Right lobe of liver (tissue), 6 donors: ENCODE measurements around the gene CEACAM20. TPM values are rescaled to one million over a fixed set of nuclear protein-coding genes. Genes with fewer than 3 reads are reported as not detected.

Experiments
- ATAC-seq, 4 donors: fragments of 200-7000 bp; cut with Tn5 transposase; one replicate each; pipeline ENCODE4 v1.9.1; 2020; ENCODE audit warnings: mild to moderate bottlenecking in 4 of 4, moderate library complexity in 4 of 4
- DNase-seq, 3 donors: peaks; one replicate each; pipeline ENCODE4 v3.0.0-alpha.2; 2020
- H3K27ac ChIP-seq, 3 donors: fragments of 200-600 bp; one replicate each; pipeline ENCODE4 v1.8.0; 2022
- H3K27me3 ChIP-seq, 2 donors: fragments of 200-600 bp; one replicate each; pipeline ENCODE4 v1.8.0; 2022
- H3K36me3 ChIP-seq, 4 donors: fragments of 200-600 bp; sonication (generic) in 1 of 4; one replicate each; pipeline versions ENCODE4 v1.5.1 to v1.8.0; 2017 to 2022; ENCODE audit warnings: control low read depth in 1 of 4
- H3K4me1 ChIP-seq, 4 donors: fragments of 200-600 bp; sonication (generic) in 1 of 4; one replicate each; pipeline versions ENCODE4 v1.5.1 to v1.8.0; 2017 to 2022; ENCODE audit warnings: control low read depth in 1 of 4
- H3K4me3 ChIP-seq, 3 donors: fragments of 200-600 bp; one replicate each; pipeline ENCODE4 v1.8.0; 2022
- H3K9me3 ChIP-seq, 4 donors: fragments of 200-600 bp; sonication (generic) in 1 of 4; one replicate each; pipeline versions ENCODE4 v1.5.1 to v1.8.0; 2017 to 2022; ENCODE audit warnings: control low read depth in 1 of 4
- CTCF ChIP-seq, 4 donors: fragments of 200-600 bp in 3 of 4; fragments of 450-650 bp in 1 of 4; IDR thresholded peaks; one replicate each; pipeline versions ENCODE4 v1.5.1 to v1.8.0; 2016 to 2022; ENCODE audit warnings: antibody characterized with exemption in 4 of 4, mild to moderate bottlenecking in 2 of 4
- POLR2A ChIP-seq: fragments of 450-650 bp; IDR thresholded peaks from one replicate; pipeline ENCODE4 v1.6.1; 2017; ENCODE audit warnings: antibody characterized with exemption, mild to moderate bottlenecking
- WGBS: methylation state at CpG from one replicate; pipeline ENCODE4 v1.1.6; 2018; ENCODE audit warnings: low coverage, low lambda C conversion rate; ENCODE audit not compliant: insufficient coverage; ENCODE audit errors: missing lambda C conversion rate; 5-methylcytosine and 5-hydroxymethylcytosine counted together
- intact Hi-C, 2 donors: fragments of 100-400 bp; cut with DNase I; formaldehyde crosslinking; loops; one replicate each; pipeline versions ENCODE4 v1.11.2 to v1.14.1; 2022
- total RNA-seq, 6 experiments: library from RNA; depleted of rRNA in 2 of 6; stranded (reverse); fragments of >200 nt in 2 of 6; fragmentation: NEBNext Ultra II Directional in 3 of 6; extraction: Animal tissue kit (Norgen Biotek cat#: 25700) in 3 of 6; gene quantifications; one replicate each; pipeline versions ENCODE4 v1.1.0 to v1.2.4, GENCODE V29; 2016 to 2023
- donor health status: DM: no; HTN: yes; CAD: no.
- donor health status: DM: no; HTN: no; CAD: no.
- donor health status: DM: no; HTN: no; CAD: no.
- donor health status: DM: no; HTN: yes; CAD: no.
- donor health status: DM: no; HTN: yes; CAD: no.

Gene CEACAM20
- total RNA-seq, 6 experiments from 2014 or later, result 0.14 to 0.31 (median 0.16) TPM; not detected in 3

GRCh38 chr19:44521370-44521769 is 8.1 kb downstream of the CEACAM20 start:
- ATAC-seq, result no peak
- intact Hi-C loops, result no loop called here

GRCh38 chr19:44517146-44517545 is 12.3 kb downstream of the CEACAM20 start:
- 62% methylated on average over 5 of the region's 7 CpGs for WGBS
- H3K4me1 ChIP-seq, result no peaks in the 10 kb centered on the region
- H3K4me3 ChIP-seq, result no peak overlapping the region
- TF ChIP-seq POLR2A, result no peak
- no peak for TF ChIP-seq CTCF (IDR thresholded peaks at IDR 0.05)
- H3K27ac ChIP-seq, result no peak overlapping the region
- DNase-seq, result no peak
- H3K36me3 ChIP-seq, result no peaks in the 10 kb centered on the region
- no peak for ATAC-seq
- H3K27me3 ChIP-seq, result no peaks in the 10 kb centered on the region
- H3K9me3 ChIP-seq, result no peaks in the 10 kb centered on the region
- intact Hi-C loops, result no loop called here

More at GRCh38 chr19:44521370-44521769, 8.1 kb downstream of the CEACAM20 start:
- 64% methylated on average over 2 of the region's 2 CpGs for whole genome bisulfite sequencing
- DNase-seq, result no peak
- Histone ChIP-seq H3K36me3 (no peaks in the 10 kb centered on the region), H3K27ac (no peak overlapping the region), H3K27me3 (no peaks in the 10 kb centered on the region), H3K4me1 (no peaks in the 10 kb centered on the region), H3K9me3 (no peaks in the 10 kb centered on the region), H3K4me3 (no peak overlapping the region)
- no peak for TF ChIP-seq POLR2A
- no peak for TF ChIP-seq CTCF (IDR thresholded peaks at IDR 0.05)

- Histone ChIP-seq H3K4me1 (no peaks in the 10 kb centered on the region), H3K4me3 (no peak overlapping the region), H3K36me3 (no peaks in the 10 kb centered on the region), H3K27ac (no peak overlapping the region), H3K9me3 (no peaks in the 10 kb centered on the region), H3K27me3 (no peaks in the 10 kb centered on the region)
- no peak for TF ChIP-seq CTCF (IDR thresholded peaks at IDR 0.05)
- no peak for TF ChIP-seq POLR2A
- no CpG with 5 or more reads among the region's 1 CpG for WGBS
- intact Hi-C loops, result no loop called here
- no peak for ATAC-seq
- DNase-seq, result no peak
Measured at GRCh38 chr19:44515907-44516306, 13.6 kb downstream of the CEACAM20 start.

- DNase-seq, result no peak
- Histone ChIP-seq H3K4me1 (no peaks in the 10 kb centered on the region), H3K27ac (no peak overlapping the region), H3K36me3 (no peaks in the 10 kb centered on the region), H3K27me3 (no peaks in the 10 kb centered on the region), H3K4me3 (no peak overlapping the region), H3K9me3 (no peaks in the 10 kb centered on the region)
- TF ChIP-seq CTCF (IDR thresholded peaks at IDR 0.05), result no peak
- no peak for TF ChIP-seq POLR2A
- 60% methylated on average over 2 of the region's 3 CpGs for WGBS
- ATAC-seq, result no peak
- intact Hi-C loops, result no loop called here
Measured at GRCh38 chr19:44515031-44515430, 14.4 kb downstream of the CEACAM20 start.
